ENCODE results near the gene MOSPD3. TPM values are rescaled to one million over a fixed set of nuclear protein-coding genes. Genes with fewer than 3 reads are reported as not detected.

MOSPD3 gene
- total and polyA plus RNA-seq, 10 of the 15 experiments (the other 5 are each of a cell fraction or from before 2014, with no cell fraction given): 0.61 to 13.6 (median 4.1) TPM

DNA sequence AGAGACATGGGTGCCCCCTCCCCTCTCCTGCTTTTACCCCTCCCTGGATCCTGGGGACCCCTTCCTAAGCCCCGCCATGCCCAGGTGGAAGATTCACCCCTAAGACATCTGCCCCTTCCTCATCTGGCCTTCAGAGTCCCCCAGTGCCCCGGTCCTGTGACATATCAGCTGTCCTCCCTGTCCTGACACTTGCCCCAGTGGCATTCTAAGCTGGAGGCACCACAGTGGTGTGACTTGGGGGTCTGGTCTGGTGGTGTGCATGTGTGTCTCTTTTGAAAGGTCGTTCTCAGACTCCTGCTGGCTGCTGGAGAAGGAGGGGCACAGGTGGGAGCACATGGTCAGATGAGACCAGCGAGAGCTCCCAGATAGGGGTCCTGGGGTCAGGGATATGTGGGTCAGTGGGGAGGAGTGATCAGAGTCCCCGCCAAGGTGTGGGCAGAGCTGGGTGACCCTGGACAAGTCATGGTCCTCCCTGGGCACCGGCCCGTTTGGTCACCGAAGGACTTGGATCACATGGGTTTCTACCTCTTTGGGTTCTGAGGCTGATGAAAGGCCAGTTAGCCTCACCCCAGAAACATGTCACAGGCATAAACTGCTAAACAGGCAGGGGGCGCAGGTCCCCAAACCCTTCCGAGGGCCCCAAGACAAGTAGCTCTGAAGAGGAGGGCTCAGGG lies 29.7 kb downstream of the MOSPD3 start:
- POLR2A ChIA-PET: no interaction called here
- 46% methylated on average over 10 of the region's 10 CpGs for WGBS (ENCODE audit: insufficient coverage, insufficient replicate concordance, low lambda C conversion rate, missing lambda C conversion rate)
- CTCF ChIA-PET: interaction anchor here (1.2 to 1.4 kb wide), 2 partner anchors 8 to 49 kb away, joined by 6 to 8 read pairs; no protein-coding TSS in a partner anchor
- no peak overlapping the region for H3K4me2 ChIP-seq (ENCODE audit: control insufficient read depth, insufficient read depth)
- H4K20me1 ChIP-seq (ENCODE audit: control insufficient read depth, insufficient read depth): no peaks in the 10 kb centered on the region
- H3K9ac ChIP-seq (ENCODE audit: control insufficient read depth, insufficient read depth, low read length): no peak overlapping the region
- TF ChIP-seq SMARCA5 (IDR thresholded peaks at IDR 0.05) (no peak), BACH1 (IDR thresholded peaks at IDR 0.05; ENCODE audit: borderline replicate concordance) (no peak), IRF3 (IDR thresholded peaks at IDR 0.05) (no peak), KDM1A (IDR thresholded peaks at IDR 0.05; ENCODE audit: borderline replicate concordance) (no peak), BCL3 (IDR thresholded peaks at IDR 0.05; ENCODE audit: borderline replicate concordance, insufficient read depth, low read depth, low read length, poor library complexity, severe bottlenecking) (no peak), STAT1 (conservative IDR thresholded peaks at IDR 0.05) (no peak), CHD1 (IDR thresholded peaks at IDR 0.05; ENCODE audit: low read depth, low read length) (no peak), RAD21 (IDR thresholded peaks at IDR 0.05; ENCODE audit: insufficient read depth, low read depth, low read length) (no peak), EZH2 (IDR thresholded peaks at IDR 0.05; ENCODE audit: borderline replicate concordance, control insufficient read depth, low read depth, low read length) (no peak), HDAC2 (IDR thresholded peaks at IDR 0.05) (no peak), CEBPB (IDR thresholded peaks at IDR 0.05; ENCODE audit: borderline replicate concordance in 1 of 2, low read depth in 2 of 2, low read length in 2 of 2) (no peak), CREM (IDR thresholded peaks at IDR 0.05; ENCODE audit: low read depth) (no peak), MTA3 (IDR thresholded peaks at IDR 0.05; ENCODE audit: borderline replicate concordance, low read length) (no peak)
- TF ChIP-seq, protein P1, sequence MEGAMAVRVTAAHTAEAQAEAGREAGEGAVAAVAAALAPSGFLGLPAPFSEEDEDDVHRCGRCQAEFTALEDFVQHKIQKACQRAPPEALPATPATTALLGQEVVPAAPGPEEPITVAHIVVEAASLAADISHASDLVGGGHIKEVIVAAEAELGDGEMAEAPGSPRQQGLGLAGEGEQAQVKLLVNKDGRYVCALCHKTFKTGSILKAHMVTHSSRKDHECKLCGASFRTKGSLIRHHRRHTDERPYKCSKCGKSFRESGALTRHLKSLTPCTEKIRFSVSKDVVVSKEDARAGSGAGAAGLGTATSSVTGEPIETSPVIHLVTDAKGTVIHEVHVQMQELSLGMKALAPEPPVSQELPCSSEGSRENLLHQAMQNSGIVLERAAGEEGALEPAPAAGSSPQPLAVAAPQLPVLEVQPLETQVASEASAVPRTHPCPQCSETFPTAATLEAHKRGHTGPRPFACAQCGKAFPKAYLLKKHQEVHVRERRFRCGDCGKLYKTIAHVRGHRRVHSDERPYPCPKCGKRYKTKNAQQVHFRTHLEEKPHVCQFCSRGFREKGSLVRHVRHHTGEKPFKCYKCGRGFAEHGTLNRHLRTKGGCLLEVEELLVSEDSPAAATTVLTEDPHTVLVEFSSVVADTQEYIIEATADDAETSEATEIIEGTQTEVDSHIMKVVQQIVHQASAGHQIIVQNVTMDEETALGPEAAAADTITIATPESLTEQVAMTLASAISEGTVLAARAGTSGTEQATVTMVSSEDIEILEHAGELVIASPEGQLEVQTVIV (IDR thresholded peaks at IDR 0.05; ENCODE audit: borderline replicate concordance, partially characterized antibody): no peak
- RAD21 ChIA-PET (ENCODE audit: unreplicated experiment): no interaction called here
- no peak overlapping the region for H3K27ac ChIP-seq (ENCODE audit: control insufficient read depth, insufficient read depth)
- DNase-seq (ENCODE audit: low read depth, low spot score) (no peak), ATAC-seq (no peak; the same call in 2 of the 3 replicates), FAIRE-seq (no peak)
- no peaks in the 10 kb centered on the region for H3K79me2 ChIP-seq (ENCODE audit: control insufficient read depth, insufficient read depth, low read length)
- no TSS peak for BruUV-seq (replicated peaks)
- H3K36me3 ChIP-seq (ENCODE audit: control insufficient read depth in 2 of 2, insufficient read depth in 2 of 2, low read length in 1 of 2): no peaks in the 10 kb centered on the region
- no peak overlapping the region for H3K4me3 ChIP-seq
- in situ Hi-C loops (cut with MboI) (no loop called here), intact Hi-C loops (cut with micrococcal nuclease; ENCODE audit: unreplicated experiment) (no loop called here)
- no peak overlapping the region; the same call in 1 of the 2 replicates for H2AFZ ChIP-seq (ENCODE audit: control insufficient read depth, low read depth, low read length)
- SMC1A ChIA-PET (ENCODE audit: uncharacterized antibody, unreplicated experiment): no interaction called here
- H3K9me3 ChIP-seq (replicated peaks; ENCODE audit: control insufficient read depth, insufficient read depth, low read length): no peaks in the 10 kb centered on the region
- no peaks in the 10 kb centered on the region; a peak in 2 of 4 replicates for H3K27me3 ChIP-seq (replicated peaks in 1 of 2; ENCODE audit: control insufficient read depth in 2 of 2, insufficient read depth in 2 of 2, low read length in 1 of 2)
- H3K4me1 ChIP-seq (ENCODE audit: control insufficient read depth, insufficient read depth, low read length): no peaks in the 10 kb centered on the region; the same call in 1 of the 2 replicates
